Measurements from ENCODE around the gene PEPD.

Gene PEPD

GRCh38 chr19:33545217-33545981 lies 23.8 kb upstream of the PEPD start:
- no peak for DNase-seq

- peak; percentile 69 for DNase-seq
Measured at GRCh38 chr19:33535226-33535625, 13.6 kb upstream of the PEPD start.

DNA sequence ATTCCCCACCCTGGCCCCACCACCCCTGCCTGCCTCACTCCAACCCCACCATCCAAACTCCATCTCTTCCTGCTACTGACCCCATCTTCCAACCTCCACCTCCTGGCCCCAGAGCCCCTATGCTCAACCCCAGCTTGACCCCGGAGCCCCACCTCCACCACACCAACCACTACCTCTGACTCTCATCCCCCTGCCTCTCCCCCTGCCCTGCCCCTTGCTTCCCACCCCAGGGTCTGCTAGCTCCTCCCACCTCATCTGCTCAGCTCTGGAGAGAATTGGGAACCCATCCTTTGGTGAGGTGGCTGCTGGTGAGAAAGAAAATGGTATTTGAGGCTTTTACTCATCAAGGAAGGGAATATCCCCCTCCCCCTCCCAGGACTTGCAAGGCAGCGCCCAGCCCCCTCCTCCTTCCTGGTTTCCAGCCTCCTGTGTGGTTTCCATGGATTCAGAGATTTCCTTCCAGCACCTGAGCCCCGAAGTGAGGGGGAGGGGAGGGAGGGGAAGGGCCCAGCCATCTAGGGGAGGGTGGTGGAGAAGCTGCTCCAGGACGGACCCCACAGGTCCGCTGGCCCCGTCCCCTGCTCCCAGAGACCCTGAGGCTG lies 11.4 kb upstream of the PEPD start:
- DNase-seq: no peak

- DNase-seq: no peak
Measured at GRCh38 chr19:33530842-33531241, 9.3 kb upstream of the PEPD start.

DNA sequence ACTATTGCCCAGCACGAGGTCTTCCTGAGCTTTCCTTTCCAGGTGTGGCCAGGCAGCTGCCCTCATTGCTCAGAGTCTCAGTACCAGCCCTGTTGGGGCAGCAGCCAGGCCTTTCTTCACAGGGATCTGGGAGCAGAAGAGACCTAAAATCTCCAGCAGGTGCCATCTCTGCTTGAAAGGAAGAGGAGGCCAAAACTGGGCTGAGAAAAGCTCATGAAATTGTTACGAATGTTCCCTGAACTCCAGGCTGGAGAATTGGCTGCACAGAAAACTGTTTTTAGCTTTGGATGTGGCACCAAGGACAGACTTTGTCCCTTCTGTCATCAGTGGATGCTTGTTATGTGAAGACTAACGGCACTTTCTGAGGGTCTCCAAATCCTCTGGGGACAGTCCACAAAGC lies 8.7 kb upstream of the PEPD start:
- DNase-seq: no peak

DNA sequence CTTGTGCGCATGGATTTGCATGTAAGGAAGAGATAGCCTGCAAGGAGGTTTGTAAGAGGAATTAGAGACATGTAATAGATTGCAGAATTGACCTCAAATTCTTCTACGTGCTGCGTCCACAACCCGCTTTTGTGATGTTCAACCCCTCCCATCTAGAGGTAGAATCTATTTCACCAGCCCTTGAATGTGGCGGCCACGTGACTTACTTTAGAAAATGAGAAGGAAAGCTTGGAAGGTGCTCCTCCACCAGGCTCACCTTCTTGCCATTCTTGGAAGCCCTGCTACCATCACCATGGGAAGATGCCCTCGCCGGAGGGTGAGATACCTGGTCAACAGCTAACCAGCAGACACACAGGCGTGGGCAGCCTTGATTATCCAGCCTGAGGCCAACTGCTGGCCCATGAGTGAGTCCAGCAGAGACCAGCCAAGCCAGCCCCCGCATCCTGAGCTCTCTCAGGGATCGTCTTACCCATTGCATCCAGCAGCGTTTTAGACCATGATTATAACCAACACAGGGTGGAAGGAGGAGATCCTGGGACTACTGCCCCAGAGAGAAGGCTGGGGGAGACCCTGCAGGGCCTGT lies 7.6 kb upstream of the PEPD start:
- DNase-seq: no peak

- no peak for DNase-seq
Measured at GRCh38 chr19:33528404-33528803, 6.8 kb upstream of the PEPD start.

DNA sequence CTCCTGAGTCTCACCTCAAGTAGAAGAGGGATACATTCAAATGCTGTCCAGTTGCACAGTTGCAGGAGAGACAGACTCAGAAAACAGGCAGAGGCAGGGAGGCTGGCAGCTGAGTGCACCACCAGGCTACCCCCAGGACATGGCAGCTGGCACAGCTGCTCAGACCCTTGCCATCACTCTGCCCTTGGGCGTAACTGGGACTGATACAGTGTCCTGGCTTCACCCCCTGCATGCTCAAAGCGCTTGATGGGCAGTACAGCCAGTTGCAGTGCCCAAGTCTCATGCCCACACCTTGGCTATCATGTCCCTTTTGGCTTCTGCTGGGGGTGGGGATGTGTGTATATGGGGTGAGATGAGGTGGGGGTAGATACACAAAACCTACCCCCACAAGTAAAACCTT lies 5.5 kb upstream of the PEPD start:
- no peak for DNase-seq

GRCh38 chr19:33524024-33524664 lies 2.6 kb upstream of the PEPD start:
- DNase-seq: no peak

GRCh38 chr19:33523167-33523566 lies 1.6 kb upstream of the PEPD start:
- no peak for DNase-seq

DNA sequence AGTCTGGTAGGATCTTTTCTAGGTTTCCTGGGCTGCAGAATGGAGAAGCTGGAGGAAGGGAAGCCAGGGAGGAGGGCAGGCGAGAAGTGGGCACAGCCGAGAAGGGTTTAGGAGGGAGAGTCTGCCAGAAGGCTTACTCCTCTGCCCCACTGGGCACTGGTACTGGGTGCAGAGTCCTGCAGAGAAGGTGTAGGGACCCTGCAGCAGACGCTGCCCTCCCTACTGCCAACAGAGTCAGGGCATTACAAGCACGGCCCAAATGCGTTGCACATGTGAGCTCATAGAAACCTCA lies 726 bp upstream of the PEPD start:
- no peak for DNase-seq

- no peak for DNase-seq
Measured at GRCh38 chr19:33520844-33521479, 629 bp downstream of the PEPD start.

DNA sequence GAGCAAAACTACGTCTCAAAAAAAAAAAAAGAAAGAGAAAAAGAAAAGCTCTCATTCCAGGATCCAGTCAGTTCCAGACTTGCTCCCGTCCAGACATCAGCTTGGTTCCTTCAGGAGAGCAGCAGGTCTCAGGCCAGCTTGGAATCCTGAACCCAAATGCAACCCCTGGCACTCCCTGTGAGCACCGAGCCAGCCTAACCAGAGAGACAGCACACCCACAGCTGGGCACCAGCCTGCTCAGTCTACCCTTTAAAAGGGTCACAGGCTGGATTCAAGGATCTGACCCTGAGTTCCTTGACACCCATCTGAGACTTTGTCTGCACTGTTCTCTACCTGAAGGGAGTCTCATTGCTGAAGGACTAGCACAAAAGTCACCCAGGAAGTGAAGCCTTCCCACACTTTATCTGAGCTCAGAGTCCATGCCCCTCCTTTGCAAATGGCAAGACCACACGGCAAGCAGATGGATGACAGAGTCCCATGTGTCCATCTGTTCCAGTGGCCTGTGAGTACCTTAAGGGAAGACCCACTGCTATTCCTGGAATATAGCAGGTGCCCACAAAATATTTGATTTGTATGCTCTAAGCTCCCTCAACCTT lies 1.4 kb downstream of the PEPD start:
- no peak for DNase-seq

DNA sequence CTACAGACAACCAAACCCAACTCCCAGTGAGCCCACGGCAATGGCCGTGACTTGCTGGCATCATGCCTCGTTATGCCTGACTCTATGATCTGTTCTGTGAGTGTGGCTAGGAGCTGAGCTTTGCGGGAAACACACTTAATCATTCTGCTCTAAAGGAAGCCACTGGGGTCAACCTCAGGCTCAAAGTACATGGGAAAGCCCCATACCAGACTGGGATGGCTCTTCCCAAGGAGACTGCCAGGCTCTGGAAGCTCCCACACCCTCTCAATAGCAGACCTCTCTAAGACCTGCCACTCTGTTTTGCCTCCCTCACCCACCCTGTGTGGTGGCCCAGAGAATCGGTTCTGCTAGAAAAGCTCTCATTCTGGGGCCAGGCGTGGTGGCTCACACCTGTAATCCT lies 2.2 kb downstream of the PEPD start:
- DNase-seq: no peak

- no peak for DNase-seq
Measured at GRCh38 chr19:33518541-33518940, 3.0 kb downstream of the PEPD start.

- DNase-seq: no peak
Measured at GRCh38 chr19:33517922-33518321, 3.7 kb downstream of the PEPD start.

- DNase-seq: no peak
Measured at GRCh38 chr19:33515921-33516320, 5.7 kb downstream of the PEPD start.

GRCh38 chr19:33514885-33515551 lies 6.6 kb downstream of the PEPD start:
- no peak for DNase-seq

DNA sequence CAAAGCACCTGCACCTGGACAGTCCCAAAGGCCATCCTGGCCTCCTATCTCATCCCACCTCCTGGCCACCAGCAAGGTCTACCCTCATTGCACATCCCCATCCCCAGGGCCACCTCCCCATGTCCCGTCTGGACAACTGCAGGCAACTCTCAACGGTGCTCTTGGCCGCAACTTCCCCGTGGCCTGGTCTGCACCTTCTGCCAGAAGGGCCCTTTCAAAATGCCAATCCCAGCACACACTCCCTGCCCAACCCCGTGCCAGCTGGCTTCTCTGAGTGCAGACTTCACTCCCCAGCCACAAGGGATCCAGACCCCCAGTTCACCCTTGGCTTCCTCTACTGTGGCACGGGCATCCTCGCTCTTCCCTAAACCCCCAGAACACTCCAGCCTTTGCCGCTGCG lies 8.2 kb downstream of the PEPD start:
- DNase-seq: no peak

- DNase-seq: no peak
Measured at GRCh38 chr19:33512580-33513137, 8.9 kb downstream of the PEPD start.

- DNase-seq: no peak
Measured at GRCh38 chr19:33512021-33512420, 9.6 kb downstream of the PEPD start.

DNA sequence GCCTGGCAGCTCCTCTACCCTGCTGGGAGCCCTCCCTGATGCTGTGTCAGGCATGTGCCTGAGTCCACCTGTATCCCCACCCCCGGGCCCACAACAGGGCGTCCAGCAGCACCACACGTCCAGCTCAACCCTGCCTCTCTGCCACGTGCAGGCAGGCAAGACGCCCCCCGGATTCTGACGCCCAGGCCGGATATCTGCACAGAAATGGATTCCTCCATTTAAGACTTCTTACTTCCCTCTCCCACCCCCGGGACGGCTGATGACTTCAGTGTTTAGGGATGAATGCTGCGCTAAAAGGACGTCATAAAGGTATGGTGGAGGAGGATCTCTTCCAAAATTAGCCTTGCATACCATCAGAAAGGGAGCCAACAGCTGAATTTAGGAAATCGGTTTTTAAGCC lies 10.2 kb downstream of the PEPD start:
- DNase-seq: no peak

Data from islet precursor cell (in vitro differentiated cells).